Fibroblast of pulmonary artery (primary cell): ENCODE measurements around the gene CREBBP.

Source experiments
- DNase-seq: peaks from one replicate; pipeline ENCODE4 v3.0.0-alpha.2; 2010; ENCODE audit warnings: low read depth
- H3K4me3 ChIP-seq: replicated peaks from 2 replicates; pipeline ENCODE4 v1.5.1; 2011; ENCODE audit warnings: low read depth, mild to moderate bottlenecking, control low read depth, low read length, moderate library complexity
- TF ChIP-seq, protein P1 (sequence below): IDR thresholded peaks from 2 replicates; pipeline ENCODE4 v1.5.1; 2011; ENCODE audit warnings: mild to moderate bottlenecking, control low read depth, low read length, inconsistent platforms; ENCODE audit errors: missing control alignments

Gene CREBBP

DNA sequence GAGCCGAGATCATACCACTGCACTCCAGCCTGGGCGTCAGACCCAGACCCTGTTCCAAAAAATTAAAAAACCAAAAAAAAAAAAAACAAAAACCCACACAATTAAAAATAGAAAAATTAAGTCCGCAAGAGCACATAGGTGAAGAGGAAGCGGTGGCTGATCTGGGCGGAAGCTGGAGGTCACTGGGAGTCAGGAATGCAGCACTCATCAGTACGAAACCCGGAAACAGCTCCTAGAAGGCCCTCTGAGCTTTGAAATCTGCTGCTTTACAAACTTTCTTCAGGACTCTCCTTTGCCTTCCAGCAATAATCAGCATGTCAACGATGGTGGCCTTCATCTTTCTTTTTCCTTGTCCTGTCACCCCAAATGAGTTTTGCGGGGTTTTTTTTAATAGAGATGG, 192.7 kb downstream of the CREBBP start:
- no peak overlapping the region for H3K4me3 ChIP-seq
- no peak for DNase-seq
- TF ChIP-seq, protein P1, sequence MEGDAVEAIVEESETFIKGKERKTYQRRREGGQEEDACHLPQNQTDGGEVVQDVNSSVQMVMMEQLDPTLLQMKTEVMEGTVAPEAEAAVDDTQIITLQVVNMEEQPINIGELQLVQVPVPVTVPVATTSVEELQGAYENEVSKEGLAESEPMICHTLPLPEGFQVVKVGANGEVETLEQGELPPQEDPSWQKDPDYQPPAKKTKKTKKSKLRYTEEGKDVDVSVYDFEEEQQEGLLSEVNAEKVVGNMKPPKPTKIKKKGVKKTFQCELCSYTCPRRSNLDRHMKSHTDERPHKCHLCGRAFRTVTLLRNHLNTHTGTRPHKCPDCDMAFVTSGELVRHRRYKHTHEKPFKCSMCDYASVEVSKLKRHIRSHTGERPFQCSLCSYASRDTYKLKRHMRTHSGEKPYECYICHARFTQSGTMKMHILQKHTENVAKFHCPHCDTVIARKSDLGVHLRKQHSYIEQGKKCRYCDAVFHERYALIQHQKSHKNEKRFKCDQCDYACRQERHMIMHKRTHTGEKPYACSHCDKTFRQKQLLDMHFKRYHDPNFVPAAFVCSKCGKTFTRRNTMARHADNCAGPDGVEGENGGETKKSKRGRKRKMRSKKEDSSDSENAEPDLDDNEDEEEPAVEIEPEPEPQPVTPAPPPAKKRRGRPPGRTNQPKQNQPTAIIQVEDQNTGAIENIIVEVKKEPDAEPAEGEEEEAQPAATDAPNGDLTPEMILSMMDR = no peak

DNA sequence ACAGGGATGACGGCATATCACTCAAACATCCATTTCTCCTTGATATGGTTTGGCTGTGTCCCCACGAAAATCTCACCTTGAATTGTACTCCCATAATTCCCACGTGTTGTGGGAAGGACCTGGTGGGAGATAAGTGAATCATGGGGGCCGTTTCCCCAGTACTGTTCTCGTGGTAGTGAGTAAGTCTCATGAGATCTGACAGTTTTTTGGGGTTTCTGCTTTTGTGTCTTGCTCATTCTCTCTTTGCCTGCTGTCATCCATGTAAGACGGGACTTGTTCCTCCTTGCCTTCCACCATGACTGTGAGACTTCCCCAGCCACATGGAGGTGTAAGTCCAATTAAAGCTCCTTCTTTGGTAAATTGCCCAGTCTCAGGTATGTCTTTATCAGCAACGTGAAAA, 193.5 kb downstream of the CREBBP start:
- TF ChIP-seq, protein P1 = no peak
- DNase-seq = no peak
- H3K4me3 ChIP-seq = no peak overlapping the region

DNA sequence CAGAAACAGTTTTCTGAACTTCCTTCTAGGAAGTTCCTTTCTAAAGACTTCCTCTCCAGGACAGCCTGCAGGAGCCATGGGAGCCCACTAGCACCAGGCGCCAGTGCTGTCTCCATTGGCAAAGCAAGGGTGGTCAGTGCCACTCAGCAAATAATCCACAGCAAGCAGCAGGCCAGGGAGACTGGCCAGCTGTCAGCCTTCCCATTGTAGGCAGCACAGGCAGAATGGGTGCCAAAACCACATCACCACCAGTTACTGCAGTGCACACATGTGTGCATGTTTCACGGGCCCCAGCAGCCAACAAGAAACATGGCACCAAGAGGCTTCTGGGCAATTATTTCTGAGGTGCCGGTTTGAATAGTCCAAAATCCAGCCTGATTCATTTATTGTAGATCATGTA, 199.3 kb downstream of the CREBBP start:
- no peak overlapping the region for H3K4me3 ChIP-seq
- peak; percentile 8 for DNase-seq
- TF ChIP-seq, protein P1 = no peak

DNA sequence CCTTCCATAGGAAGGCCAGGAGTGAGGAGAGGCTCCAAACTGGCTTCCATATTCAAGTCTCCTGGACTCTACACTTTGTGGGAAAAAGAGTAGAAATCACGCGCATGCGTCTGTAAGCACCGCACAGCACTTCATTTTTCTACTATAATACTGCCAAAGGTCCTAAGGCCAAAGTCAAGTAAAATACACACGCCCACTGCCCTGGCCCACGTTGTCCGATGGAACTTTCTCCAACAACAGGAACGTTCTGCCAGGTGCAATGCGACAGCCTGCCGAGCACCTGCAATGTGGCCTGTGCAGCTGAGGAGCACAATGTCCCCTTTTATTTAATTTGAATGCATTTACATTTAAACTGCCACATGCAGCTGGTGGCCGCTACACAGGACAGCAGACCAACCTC, 202.5 kb downstream of the CREBBP start:
- DNase-seq = no peak
- no peak overlapping the region for H3K4me3 ChIP-seq
- TF ChIP-seq, protein P1 = no peak

DNA sequence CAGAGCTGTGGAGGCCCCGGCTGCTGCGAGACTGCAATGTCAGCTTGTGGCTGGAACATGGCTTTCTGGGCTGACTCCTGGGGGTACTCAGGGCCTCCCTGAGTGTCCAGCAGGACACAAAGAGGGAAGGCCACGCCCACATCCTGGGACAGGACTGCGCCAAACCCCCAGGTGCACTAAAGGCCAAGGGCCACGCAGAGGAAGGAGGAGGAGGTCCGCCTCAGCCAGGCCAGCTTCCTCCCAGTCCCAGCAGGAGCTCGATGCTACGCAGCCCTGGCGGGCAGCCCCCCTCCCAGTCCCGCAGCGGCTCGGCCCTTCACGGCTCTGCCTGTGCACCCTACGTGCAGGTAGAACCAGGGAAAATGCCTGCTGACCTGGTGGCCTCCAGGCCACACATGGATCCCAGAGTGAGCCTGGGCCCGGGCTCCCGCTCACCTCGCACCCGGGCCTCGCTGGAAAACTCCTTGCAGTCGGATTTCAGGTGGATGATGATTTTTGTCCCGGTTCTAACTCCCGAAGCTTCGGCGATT, 204.8 kb downstream of the CREBBP start:
- DNase-seq = no peak
- TF ChIP-seq, protein P1 = no peak
- no peak overlapping the region for H3K4me3 ChIP-seq
